ELR (cell line): Measurements from ENCODE around the gene CTTNBP2.

Source experiments
- DNase-seq: peaks from one replicate; pipeline ENCODE4 v3.0.0-alpha.2; 2015; ENCODE audit warnings: low read depth

CTTNBP2 gene

GRCh38 chr7:117683430-117684175, 189.6 kb downstream of the CTTNBP2 start:
- peak; percentile 22 for DNase-seq

GRCh38 chr7:117682681-117683385, 190.4 kb downstream of the CTTNBP2 start:
- peak; percentile 2 for DNase-seq

GRCh38 chr7:117679120-117679519, 194.1 kb downstream of the CTTNBP2 start:
- DNase-seq = no peak

- DNase-seq = no peak
Measured at GRCh38 chr7:117675497-117676435, 197.5 kb downstream of the CTTNBP2 start.

GRCh38 chr7:117674617-117675016, 198.6 kb downstream of the CTTNBP2 start:
- no peak for DNase-seq

GRCh38 chr7:117673839-117674238, 199.4 kb downstream of the CTTNBP2 start:
- DNase-seq = peak; percentile 55

GRCh38 chr7:117673367-117673766, 199.9 kb downstream of the CTTNBP2 start:
- no peak for DNase-seq

- DNase-seq = no peak
Measured at GRCh38 chr7:117672453-117672852, 200.8 kb downstream of the CTTNBP2 start.

- DNase-seq = no peak
Measured at GRCh38 chr7:117669818-117670217, 203.4 kb downstream of the CTTNBP2 start.

GRCh38 chr7:117667456-117667855, 205.8 kb downstream of the CTTNBP2 start:
- no peak for DNase-seq

- DNase-seq = no peak
Measured at GRCh38 chr7:117666689-117667088, 206.6 kb downstream of the CTTNBP2 start.

GRCh38 chr7:117666031-117666430, 207.2 kb downstream of the CTTNBP2 start:
- DNase-seq = peak; percentile 80

GRCh38 chr7:117665368-117665767, 207.9 kb downstream of the CTTNBP2 start:
- DNase-seq = no peak

- no peak for DNase-seq
Measured at GRCh38 chr7:117664047-117664446, 209.2 kb downstream of the CTTNBP2 start.

- no peak for DNase-seq
Measured at GRCh38 chr7:117661328-117661727, 211.9 kb downstream of the CTTNBP2 start.
